ENCODE results near the gene ATP6V0E2.

ATP6V0E2 gene

DNA sequence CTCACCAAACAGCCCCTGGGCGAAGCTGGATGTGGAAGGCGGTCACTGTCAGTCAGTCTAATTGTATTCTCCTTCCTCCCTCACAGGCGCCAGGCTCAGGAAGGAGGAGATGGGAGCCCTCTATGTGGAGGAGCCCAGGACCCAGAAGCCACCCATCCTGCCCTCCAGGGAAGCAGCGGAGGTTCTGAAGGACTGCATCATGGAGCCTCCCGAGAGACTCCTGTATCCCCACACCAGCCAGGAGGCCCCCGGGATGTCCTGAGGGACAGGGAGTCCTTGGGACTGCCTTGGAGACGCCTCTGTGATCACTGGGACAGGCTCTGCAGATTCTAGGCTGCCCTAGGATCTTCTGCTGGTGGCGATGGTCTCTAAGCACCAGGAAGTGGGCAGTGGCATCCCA, 9.7 kb upstream of the ATP6V0E2 start:
- H3K4me3 ChIP-seq (ENCODE audit: low read length) = no peak overlapping the region
- TF ChIP-seq, protein P1, sequence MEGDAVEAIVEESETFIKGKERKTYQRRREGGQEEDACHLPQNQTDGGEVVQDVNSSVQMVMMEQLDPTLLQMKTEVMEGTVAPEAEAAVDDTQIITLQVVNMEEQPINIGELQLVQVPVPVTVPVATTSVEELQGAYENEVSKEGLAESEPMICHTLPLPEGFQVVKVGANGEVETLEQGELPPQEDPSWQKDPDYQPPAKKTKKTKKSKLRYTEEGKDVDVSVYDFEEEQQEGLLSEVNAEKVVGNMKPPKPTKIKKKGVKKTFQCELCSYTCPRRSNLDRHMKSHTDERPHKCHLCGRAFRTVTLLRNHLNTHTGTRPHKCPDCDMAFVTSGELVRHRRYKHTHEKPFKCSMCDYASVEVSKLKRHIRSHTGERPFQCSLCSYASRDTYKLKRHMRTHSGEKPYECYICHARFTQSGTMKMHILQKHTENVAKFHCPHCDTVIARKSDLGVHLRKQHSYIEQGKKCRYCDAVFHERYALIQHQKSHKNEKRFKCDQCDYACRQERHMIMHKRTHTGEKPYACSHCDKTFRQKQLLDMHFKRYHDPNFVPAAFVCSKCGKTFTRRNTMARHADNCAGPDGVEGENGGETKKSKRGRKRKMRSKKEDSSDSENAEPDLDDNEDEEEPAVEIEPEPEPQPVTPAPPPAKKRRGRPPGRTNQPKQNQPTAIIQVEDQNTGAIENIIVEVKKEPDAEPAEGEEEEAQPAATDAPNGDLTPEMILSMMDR (conservative IDR thresholded peaks at IDR 0.05; ENCODE audit: low read depth, low read length) = no peak
- no peak for DNase-seq (ENCODE audit: low read depth)

DNA sequence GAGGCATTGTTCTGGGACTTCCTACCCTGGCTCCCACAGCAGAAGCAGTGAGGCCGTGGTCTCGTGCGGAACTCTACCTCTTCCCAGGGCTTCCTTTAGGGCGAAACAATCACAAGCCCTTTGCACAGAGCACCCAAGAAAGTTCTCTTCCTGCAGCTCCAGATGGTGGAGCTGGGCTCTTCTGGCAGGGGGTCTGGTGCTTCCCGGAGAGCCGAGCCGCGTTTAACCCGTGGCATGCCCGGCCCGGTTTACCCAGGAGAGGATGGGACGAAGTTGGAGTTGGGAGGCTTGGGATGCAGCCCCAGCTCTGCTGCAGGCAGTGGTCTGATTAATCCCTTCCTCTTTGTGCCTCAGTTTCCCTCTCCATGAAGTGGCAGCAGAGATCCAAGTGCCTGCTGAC, 9.0 kb upstream of the ATP6V0E2 start:
- DNase-seq (ENCODE audit: low read depth) = no peak
- no peak overlapping the region for H3K4me3 ChIP-seq (ENCODE audit: low read length)
- TF ChIP-seq, protein P1 (conservative IDR thresholded peaks at IDR 0.05; ENCODE audit: low read depth, low read length) = no peak

DNA sequence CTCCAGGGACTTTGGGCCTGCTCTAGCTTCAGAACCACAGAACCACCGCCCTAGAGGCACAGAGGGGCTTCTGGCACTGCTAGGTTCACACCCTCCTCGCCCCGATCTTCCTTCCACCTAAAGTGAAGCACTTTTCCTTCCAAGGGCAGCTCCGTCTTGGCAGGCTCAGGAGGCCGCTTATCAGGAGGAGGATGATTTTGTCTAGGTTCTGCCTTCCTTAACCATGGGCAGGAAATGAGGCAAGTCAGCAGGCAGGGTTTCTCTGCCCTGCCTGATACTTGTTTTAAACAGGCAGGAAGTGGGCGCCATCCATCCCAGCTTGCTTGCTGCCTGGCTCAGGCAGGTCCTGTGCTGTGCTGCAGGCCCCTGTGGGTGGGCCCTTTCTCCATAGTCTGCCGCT, 8.3 kb upstream of the ATP6V0E2 start:
- no peak for DNase-seq (ENCODE audit: low read depth)

DNA sequence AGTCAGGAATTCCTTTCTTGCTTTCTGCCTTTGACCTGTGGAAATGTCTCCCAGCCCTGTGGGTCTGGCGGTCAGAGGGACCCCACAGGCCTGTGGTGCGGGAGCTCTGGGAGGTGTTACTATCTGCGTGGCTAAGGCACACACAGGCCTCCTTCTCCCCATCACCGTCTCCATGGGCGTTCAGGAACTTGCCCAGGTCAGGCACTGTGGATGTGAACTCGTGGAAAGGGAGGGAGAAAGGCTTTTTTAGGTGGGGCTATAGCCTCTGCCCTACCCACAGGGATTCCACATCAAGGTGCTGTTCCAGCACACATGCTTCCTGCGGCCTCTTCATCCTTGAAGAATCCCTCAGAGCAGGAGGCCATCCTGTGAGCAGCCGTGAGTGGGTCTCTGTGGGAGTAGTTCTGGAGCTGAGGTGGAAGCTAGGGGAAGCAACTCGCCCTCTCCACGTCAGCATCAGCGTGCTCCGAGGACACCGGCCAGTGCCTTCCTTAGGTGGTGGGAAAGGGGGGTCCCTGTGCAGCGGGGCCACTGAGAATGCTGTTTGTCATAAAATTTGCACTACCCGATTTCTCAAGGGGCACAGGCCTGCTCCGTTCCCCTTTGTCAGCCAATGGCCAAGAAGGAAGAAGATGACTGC, 7.5 kb upstream of the ATP6V0E2 start:
- no peak overlapping the region for H3K4me3 ChIP-seq (ENCODE audit: low read length)
- DNase-seq (ENCODE audit: low read depth) = no peak
- TF ChIP-seq, protein P1 (conservative IDR thresholded peaks at IDR 0.05; ENCODE audit: low read depth, low read length) = no peak

More for the DNA sequence above, 8.3 kb upstream of the ATP6V0E2 start:
- TF ChIP-seq, protein P1 (conservative IDR thresholded peaks at IDR 0.05; ENCODE audit: low read depth, low read length) = no peak
- no peak overlapping the region for H3K4me3 ChIP-seq (ENCODE audit: low read length)

DNA sequence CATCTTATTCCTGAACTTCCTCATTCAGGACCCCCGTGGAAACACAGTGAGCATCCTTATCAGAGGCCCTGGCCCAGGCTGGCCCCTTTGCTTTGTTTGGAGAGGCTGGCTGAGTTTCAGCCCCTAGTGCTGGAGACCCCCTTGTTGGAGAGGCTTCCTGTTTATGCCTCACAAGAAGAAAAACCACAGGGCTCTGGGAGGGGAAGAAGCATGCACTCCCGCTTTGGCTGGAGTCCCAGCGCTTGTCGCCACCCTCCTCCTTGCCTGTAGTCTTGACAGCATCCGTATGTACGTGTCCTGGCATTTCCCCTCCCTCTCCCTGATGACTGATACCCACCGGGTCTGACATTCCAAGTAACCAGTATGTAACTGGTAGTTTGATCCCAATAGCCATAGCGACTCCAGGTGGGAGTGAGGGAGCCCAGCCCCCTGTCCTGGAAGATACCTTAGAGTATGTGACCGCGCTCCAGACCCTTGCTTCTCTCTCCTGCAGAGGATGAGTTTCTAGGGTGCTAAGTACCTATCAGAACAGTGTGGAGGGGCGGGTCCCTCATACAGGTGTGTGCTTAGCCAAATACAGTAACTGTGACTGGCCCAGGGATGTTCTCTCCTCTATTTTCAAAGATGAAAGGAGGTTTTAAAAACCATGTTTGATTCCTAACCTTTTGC, 6.9 kb upstream of the ATP6V0E2 start:
- H3K4me3 ChIP-seq (ENCODE audit: low read length) = no peak overlapping the region
- DNase-seq (ENCODE audit: low read depth) = no peak
- TF ChIP-seq, protein P1 (conservative IDR thresholded peaks at IDR 0.05; ENCODE audit: low read depth, low read length) = no peak

DNA sequence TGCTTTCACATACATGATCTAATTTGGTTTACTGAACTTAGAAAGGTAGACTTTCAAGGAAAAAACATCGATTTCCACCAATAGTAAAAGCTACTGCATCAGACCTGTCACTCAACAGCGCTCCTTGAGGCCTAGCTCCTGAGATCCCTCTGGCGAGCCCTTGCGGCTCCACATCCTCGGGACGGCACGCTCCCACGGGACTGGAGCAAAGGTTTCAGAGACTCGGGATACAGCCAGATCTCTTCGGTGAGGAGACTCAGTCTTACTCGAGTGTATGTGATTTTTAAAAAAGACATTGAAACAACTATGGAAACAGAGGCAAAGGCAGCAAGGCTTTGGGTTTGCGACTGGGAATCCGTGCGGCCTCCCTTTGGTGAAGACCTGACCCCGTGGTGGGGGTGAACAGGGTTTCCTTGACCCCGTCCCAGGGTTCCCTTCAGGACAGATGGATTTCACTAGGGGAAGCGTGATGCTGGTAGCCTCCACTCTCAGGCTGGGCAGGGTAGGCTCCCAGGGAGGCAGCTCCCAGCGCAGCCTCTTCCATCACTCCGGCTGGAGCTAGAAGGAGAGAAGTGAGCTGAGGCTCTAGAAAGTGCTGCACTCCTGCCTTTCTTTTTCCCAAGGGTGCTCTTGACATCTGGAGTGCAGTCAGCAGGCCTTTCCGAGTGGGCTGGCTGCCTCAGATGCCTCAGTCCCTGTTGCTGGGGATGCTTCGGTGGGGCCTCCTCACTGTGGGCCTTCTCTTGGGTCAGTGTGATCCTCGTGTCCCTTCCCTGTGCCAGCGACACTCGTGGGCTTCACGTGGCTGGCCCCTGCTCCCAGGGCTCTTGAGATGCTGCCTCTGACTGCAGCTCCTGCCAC, 5.8 kb upstream of the ATP6V0E2 start:
- DNase-seq (ENCODE audit: low read depth) = no peak
- no peak overlapping the region for H3K4me3 ChIP-seq (ENCODE audit: low read length)
- TF ChIP-seq, protein P1 (conservative IDR thresholded peaks at IDR 0.05; ENCODE audit: low read depth, low read length) = no peak

All from retinal pigment epithelial cell (primary cell).